Large intestine (tissue), 3 donors: ENCODE measurements around the gene SIRPG. TPM values are rescaled to one million over a fixed set of nuclear protein-coding genes. Genes with fewer than 3 reads are reported as not detected.

ENCODE experiments used
- DNase-seq, 2 donors: peaks; one replicate each; pipeline versions ENCODE4 v3.0.0 to v3.0.0-alpha.2; 2013
- H3K27ac ChIP-seq: one replicate; pipeline ENCODE4 v1.5.1; 2013; ENCODE audit warnings: low read length
- H3K27me3 ChIP-seq: 2 replicates; pipeline ENCODE4 v1.6.1; 2013; ENCODE audit warnings: low read length; ENCODE audit not compliant: control insufficient read depth, insufficient read depth
- H3K36me3 ChIP-seq: 2 replicates; pipeline ENCODE4 v1.6.1; 2013; ENCODE audit warnings: low read length; ENCODE audit not compliant: control insufficient read depth, insufficient read depth
- H3K4me1 ChIP-seq: one replicate; pipeline ENCODE4 v1.6.1; 2013; ENCODE audit warnings: low read length; ENCODE audit not compliant: control insufficient read depth, insufficient read depth
- H3K4me3 ChIP-seq: one replicate; pipeline ENCODE4 v1.5.1; 2013; ENCODE audit warnings: low read length
- H3K9me3 ChIP-seq: one replicate; pipeline ENCODE4 v1.6.1; 2013; ENCODE audit warnings: mild to moderate bottlenecking, low read depth, low read length, moderate library complexity; ENCODE audit not compliant: control insufficient read depth
- WGBS: methylation state at CpG from one replicate; pipeline ENCODE4 v1.1.5; 2013; ENCODE audit warnings: low lambda C conversion rate; ENCODE audit not compliant: insufficient coverage; 5-methylcytosine and 5-hydroxymethylcytosine counted together
- polyA plus RNA-seq: library from polyadenylated mRNA; unstranded; fragments of 120-200 nt; gene quantifications from one replicate; pipeline ENCODE4 v1.2.1, GENCODE V29; 2013

The SIRPG gene
- polyA plus RNA-seq, 1 donor = 0.94 TPM

GRCh38 chr20:1672728-1673127 lies 15.1 kb upstream of the SIRPG start:
- Histone ChIP-seq H3K27ac (no peak overlapping the region), H3K9me3 (no peaks in the 10 kb centered on the region)
- no peak for DNase-seq

DNA sequence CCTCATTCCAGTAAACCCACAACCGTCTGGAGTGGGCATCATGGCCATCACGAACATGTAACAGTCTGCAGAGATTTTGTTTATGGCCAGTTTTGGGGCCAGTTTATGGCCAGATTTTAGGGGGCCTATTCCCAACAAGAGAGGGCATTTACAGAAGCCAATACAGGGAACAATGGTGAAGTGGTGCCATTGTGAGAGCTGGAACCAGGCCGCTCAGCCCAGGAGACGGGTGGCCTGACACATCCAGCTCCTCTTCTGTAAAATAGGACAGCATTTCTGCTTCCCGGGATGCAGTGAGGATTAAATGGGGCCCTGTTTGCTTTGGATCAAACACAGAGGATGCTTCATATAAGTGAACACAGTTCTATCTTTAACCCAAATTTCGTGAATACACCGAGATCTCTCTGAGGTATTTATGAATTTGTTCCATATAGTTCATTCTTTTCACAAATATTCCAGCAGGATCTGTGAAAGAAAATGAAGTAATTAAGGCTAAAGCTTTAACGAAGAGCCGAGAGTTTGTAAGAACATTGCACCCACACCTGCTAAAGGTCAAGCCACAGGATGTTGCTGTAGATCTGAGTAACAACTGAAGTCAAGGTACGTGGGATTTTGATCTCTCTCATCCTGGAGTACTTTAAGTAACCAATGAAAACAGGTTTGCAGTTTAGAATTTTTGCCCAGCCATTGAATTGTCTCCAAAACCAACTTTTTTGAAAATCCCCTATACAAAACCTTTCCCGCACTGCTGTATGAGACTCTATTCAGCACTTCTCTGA lies 14.5 kb upstream of the SIRPG start:
- Histone ChIP-seq H3K27ac (no peak overlapping the region), H3K27me3 (no peaks in the 10 kb centered on the region), H3K4me3 (no peak overlapping the region), H3K36me3 (no peaks in the 10 kb centered on the region), H3K9me3 (no peaks in the 10 kb centered on the region), H3K4me1 (no peaks in the 10 kb centered on the region)
- 91% methylated on average over 1 of the region's 11 CpGs for WGBS
- DNase-seq = no peak

More at GRCh38 chr20:1672728-1673127, 15.1 kb upstream of the SIRPG start:
- Histone ChIP-seq H3K36me3 (no peaks in the 10 kb centered on the region), H3K4me3 (no peak overlapping the region), H3K4me1 (no peaks in the 10 kb centered on the region), H3K27me3 (no peaks in the 10 kb centered on the region)
- no CpG with 5 or more reads among the region's 3 CpGs for WGBS

DNA sequence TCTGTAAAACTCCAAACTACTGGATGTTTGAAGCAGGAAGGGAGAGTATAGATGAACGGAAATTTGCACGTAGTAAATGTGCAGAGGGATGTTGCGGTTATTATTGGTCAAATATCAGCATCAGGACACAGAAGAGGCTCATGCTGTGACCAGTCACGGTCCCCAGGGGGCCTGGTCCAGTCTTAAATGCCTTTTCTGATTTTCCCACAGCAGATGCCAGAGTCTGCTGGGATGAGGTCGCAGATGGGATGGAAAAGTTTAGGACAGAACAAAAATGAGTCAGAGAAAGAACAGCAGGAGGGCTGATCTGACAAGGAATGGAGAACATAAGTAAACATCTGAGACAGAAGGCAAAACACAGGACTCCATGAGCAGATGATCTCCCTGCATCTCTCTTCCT lies 11.7 kb upstream of the SIRPG start:
- WGBS = no CpG with 5 or more reads among the region's 5 CpGs
- Histone ChIP-seq H3K4me1 (no peaks in the 10 kb centered on the region), H3K27ac (no peak overlapping the region), H3K9me3 (no peaks in the 10 kb centered on the region), H3K36me3 (no peaks in the 10 kb centered on the region), H3K4me3 (no peak overlapping the region), H3K27me3 (no peaks in the 10 kb centered on the region)
- DNase-seq = no peak

DNA sequence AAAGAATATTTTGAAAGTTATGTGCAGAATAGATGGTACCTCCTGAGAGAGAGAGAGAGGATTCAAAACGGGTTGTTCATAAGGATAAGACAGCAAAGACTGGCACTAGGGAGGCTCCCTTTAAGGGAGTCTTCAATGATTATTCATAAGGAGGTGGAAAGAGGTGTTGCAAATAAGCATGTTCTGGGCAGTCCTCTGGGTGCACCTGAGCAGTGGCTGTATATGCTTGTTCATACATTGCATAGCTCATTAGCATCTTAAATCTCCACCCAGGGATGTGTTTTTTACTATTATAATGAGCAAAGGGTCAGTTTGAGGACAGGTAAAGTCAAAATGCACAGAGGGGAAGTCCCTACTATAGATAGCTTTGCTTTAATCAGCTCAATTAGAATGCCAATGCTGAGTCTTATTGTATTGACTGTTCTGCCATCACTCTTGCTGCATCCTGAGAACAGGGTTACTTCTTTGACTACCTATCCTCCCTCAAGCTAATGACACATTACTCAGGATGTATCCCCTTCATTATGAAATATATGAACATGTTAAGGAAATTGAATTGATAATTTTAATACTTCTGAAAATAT lies 10.0 kb upstream of the SIRPG start:
- 100% methylated on average over 1 of the region's 1 CpG for WGBS
- no peaks in the 10 kb centered on the region for H3K27me3 ChIP-seq
- DNase-seq = no peak
- no peak overlapping the region for H3K27ac ChIP-seq
- no peaks in the 10 kb centered on the region for H3K4me1 ChIP-seq
- no peak overlapping the region for H3K4me3 ChIP-seq
- no peaks in the 10 kb centered on the region for H3K36me3 ChIP-seq
- no peaks in the 10 kb centered on the region for H3K9me3 ChIP-seq

GRCh38 chr20:1666802-1667201 lies 9.2 kb upstream of the SIRPG start:
- Histone ChIP-seq H3K27ac (no peak overlapping the region), H3K36me3 (no peaks in the 10 kb centered on the region)
- WGBS = no CpG with 5 or more reads among the region's 5 CpGs

GRCh38 chr20:1665345-1665744 lies 7.8 kb upstream of the SIRPG start:
- no peaks in the 10 kb centered on the region for H3K4me1 ChIP-seq
- H3K27ac ChIP-seq = no peak overlapping the region
- no CpG with 5 or more reads among the region's 3 CpGs for WGBS
- no peaks in the 10 kb centered on the region for H3K9me3 ChIP-seq
- no peak overlapping the region for H3K4me3 ChIP-seq
- no peaks in the 10 kb centered on the region for H3K36me3 ChIP-seq
- no peaks in the 10 kb centered on the region for H3K27me3 ChIP-seq
- no peak for DNase-seq

More at GRCh38 chr20:1666802-1667201, 9.2 kb upstream of the SIRPG start:
- DNase-seq = no peak
- Histone ChIP-seq H3K27me3 (no peaks in the 10 kb centered on the region), H3K4me1 (no peaks in the 10 kb centered on the region), H3K4me3 (no peak overlapping the region), H3K9me3 (no peaks in the 10 kb centered on the region)

DNA sequence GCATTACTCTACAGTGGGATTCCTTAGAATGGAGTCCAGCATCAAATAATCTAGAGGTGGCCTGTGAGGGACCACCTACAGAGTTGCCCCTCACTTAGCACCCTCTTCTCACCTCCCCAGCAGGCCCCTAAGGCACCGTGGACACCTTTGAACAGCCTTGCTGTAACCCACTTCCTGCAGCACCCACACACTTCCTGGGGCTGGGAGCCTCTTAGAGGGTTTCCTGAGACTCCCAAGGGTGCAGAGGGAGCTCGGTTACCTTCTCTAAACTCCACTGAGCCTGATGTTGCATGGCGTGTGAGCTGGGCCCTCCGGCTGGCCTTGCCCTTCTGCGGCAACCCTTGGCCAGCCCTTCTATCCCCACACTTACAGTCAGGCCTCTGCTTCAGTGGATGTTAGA lies 7.3 kb upstream of the SIRPG start:
- H3K4me3 ChIP-seq = no peak overlapping the region
- no peak for DNase-seq
- no peaks in the 10 kb centered on the region for H3K4me1 ChIP-seq
- no peaks in the 10 kb centered on the region for H3K36me3 ChIP-seq
- H3K27ac ChIP-seq = no peak overlapping the region
- no CpG with 5 or more reads among the region's 5 CpGs for WGBS
- H3K27me3 ChIP-seq = no peaks in the 10 kb centered on the region
- H3K9me3 ChIP-seq = no peaks in the 10 kb centered on the region

GRCh38 chr20:1663917-1664316 lies 6.3 kb upstream of the SIRPG start:
- no peak for DNase-seq
- Histone ChIP-seq H3K9me3 (no peaks in the 10 kb centered on the region), H3K27ac (no peak overlapping the region), H3K4me1 (no peaks in the 10 kb centered on the region), H3K4me3 (no peak overlapping the region), H3K36me3 (no peaks in the 10 kb centered on the region), H3K27me3 (no peaks in the 10 kb centered on the region)
- WGBS = 100% methylated on average over 1 of the region's 2 CpGs

DNA sequence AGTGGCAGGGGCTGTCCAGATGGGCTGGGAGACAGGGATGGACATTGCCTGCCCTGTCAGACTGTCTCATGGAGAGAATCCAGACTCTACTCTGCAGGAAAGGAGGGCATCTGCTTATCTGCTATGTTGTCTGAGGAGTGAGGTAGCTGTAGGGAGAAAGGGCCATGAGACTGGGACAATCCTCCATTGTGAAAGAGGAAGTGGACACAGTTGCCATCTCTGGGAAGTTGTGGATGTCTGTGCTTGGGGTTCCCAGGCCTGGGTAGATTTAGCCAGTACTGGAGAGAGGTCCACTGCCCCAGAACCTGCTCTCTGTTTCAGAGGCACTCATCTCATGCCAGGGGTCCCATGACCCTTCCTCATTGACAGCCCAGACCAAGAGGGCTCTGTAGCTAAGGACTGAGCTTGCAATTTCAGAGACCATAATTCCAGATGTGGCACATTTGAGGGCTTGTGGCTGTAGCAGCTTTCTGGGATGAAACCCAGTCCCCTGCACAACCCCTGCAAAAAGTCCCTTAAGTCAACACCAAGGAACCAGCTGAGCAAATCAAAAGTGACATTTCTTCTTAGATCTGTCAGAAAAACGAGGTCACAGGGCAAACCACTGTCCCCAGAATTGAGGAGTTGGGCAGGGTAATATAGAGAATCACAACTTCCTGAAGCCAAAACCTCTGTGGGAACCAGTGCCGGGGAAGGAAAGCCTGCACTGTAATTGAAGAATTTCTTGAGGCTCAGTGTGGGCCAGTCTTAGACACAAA lies 4.1 kb upstream of the SIRPG start:
- no peaks in the 10 kb centered on the region for H3K36me3 ChIP-seq
- no peaks in the 10 kb centered on the region for H3K27me3 ChIP-seq
- WGBS = no CpG with 5 or more reads among the region's 2 CpGs
- no peak overlapping the region for H3K27ac ChIP-seq
- no peak overlapping the region for H3K4me3 ChIP-seq
- no peaks in the 10 kb centered on the region for H3K9me3 ChIP-seq
- H3K4me1 ChIP-seq = no peaks in the 10 kb centered on the region
- DNase-seq = no peak

DNA sequence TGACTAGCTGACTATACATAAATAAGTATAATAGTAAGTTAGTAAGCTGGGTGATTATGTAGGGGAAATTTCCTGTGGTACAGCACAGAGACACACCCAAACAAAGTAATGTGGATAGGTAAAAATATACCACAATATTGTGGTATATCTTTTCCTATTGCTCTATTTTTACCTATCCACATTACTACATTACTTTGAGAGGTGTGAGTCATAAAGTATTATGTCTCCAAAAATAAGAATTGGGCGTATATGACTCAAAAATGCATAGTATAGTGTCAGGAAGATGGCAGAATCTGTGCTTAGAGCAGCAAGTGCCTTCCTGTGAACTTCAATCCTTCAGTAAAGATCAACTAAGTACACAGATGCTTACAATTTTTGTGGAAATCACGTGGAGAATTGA lies 2.7 kb upstream of the SIRPG start:
- Histone ChIP-seq H3K27me3 (no peaks in the 10 kb centered on the region), H3K9me3 (no peaks in the 10 kb centered on the region), H3K4me1 (no peaks in the 10 kb centered on the region), H3K36me3 (no peaks in the 10 kb centered on the region), H3K4me3 (no peak overlapping the region), H3K27ac (no peak overlapping the region)
- WGBS = 20% methylated on average over 1 of the region's 2 CpGs
- no peak for DNase-seq
